GM23248 (cell line): Measurements from ENCODE around the gene SUMF1. TPM values are rescaled to one million over a fixed set of nuclear protein-coding genes. Genes with fewer than 3 reads are reported as not detected.
A peak's percentile ranks its signal among the peaks of the same experiment; 100 is the strongest.

Experiments
- DNase-seq: peaks from one replicate; pipeline ENCODE4 v3.0.0-alpha.2; 2015
- H2AFZ ChIP-seq: fragments of 200-600 bp; sonication (generic); 2 replicates; pipeline ENCODE4 v1.6.1; 2016; ENCODE audit warnings: antibody characterized with exemption
- H3F3A ChIP-seq: fragments of 200-600 bp; sonication (generic); 2 replicates; pipeline ENCODE4 v1.6.1; 2016; ENCODE audit warnings: mild to moderate bottlenecking, antibody characterized with exemption, mixed run types; ENCODE audit not compliant: insufficient read depth
- H3K27ac ChIP-seq: fragments of 200-600 bp; sonication (generic); 2 replicates; pipeline ENCODE4 v1.5.1; 2016; ENCODE audit warnings: mild to moderate bottlenecking
- H3K27me3 ChIP-seq: fragments of 200-600 bp; sonication (generic); replicated peaks from 2 replicates; pipeline ENCODE4 v1.6.1; 2016; ENCODE audit warnings: mild to moderate bottlenecking; ENCODE audit not compliant: insufficient read depth
- H3K36me3 ChIP-seq: fragments of 200-600 bp; sonication (generic); 2 replicates; pipeline ENCODE4 v1.6.1; 2016; ENCODE audit warnings: low read depth, mild to moderate bottlenecking
- H3K4me1 ChIP-seq: fragments of 200-600 bp; sonication (generic); 2 replicates; pipeline ENCODE4 v1.6.1; 2016; ENCODE audit warnings: mild to moderate bottlenecking; ENCODE audit not compliant: insufficient read depth
- H3K4me2 ChIP-seq: fragments of 200-600 bp; sonication (generic); one replicate; pipeline ENCODE4 v1.6.1; 2016; ENCODE audit warnings: mild to moderate bottlenecking; ENCODE audit not compliant: unreplicated experiment
- H3K4me3 ChIP-seq: fragments of 200-600 bp; sonication (generic); 2 replicates; pipeline ENCODE4 v1.5.1; 2016; ENCODE audit warnings: mild to moderate bottlenecking
- H3K79me2 ChIP-seq: fragments of 200-600 bp; sonication (generic); 2 replicates; pipeline ENCODE4 v1.6.1; 2016; ENCODE audit warnings: mild to moderate bottlenecking; ENCODE audit not compliant: insufficient read depth
- H3K9ac ChIP-seq: fragments of 200-600 bp; sonication (generic); 2 replicates; pipeline ENCODE4 v1.6.1; 2016; ENCODE audit warnings: mild to moderate bottlenecking
- H3K9me2 ChIP-seq: fragments of 200-600 bp; sonication (generic); 2 replicates; pipeline ENCODE4 v1.6.1; 2016; ENCODE audit warnings: mixed run types, mild to moderate bottlenecking, moderate library complexity; ENCODE audit not compliant: insufficient read depth
- H3K9me3 ChIP-seq: fragments of 200-600 bp; sonication (generic); one replicate; pipeline ENCODE4 v1.6.1; 2017; ENCODE audit warnings: low read depth
- H4K20me1 ChIP-seq: fragments of 200-600 bp; sonication (generic); 2 replicates; pipeline ENCODE4 v1.6.0; 2016; ENCODE audit not compliant: insufficient read depth
- EZH2 ChIP-seq: fragments of 200-600 bp; sonication (generic); IDR thresholded peaks from 2 replicates; pipeline ENCODE4 v1.6.1; 2018; ENCODE audit warnings: antibody characterized with exemption, mild to moderate bottlenecking; ENCODE audit not compliant: insufficient read depth, poor library complexity, severe bottlenecking
- EZH2phosphoT487 ChIP-seq: fragments of 200-600 bp; sonication (generic); IDR thresholded peaks from 2 replicates; pipeline ENCODE4 v1.6.1; 2018; ENCODE audit warnings: antibody characterized with exemption, moderate library complexity, mild to moderate bottlenecking, low read depth; ENCODE audit not compliant: insufficient read depth
- WGBS, 2 experiments: methylation state at CpG; one replicate each; pipeline ENCODE4 v1.1.6; 2015 to 2017; ENCODE audit warnings: low lambda C conversion rate in 2 of 2, low coverage in 1 of 2; ENCODE audit errors: missing lambda C conversion rate in 2 of 2; 5-methylcytosine and 5-hydroxymethylcytosine counted together
- in situ Hi-C: fragments of 300-500 bp; cut with MboI; formaldehyde crosslinking; loops from 2 replicates; pipeline ENCODE4 v1.15.0; 2020
- polyA plus RNA-seq: library from polyadenylated mRNA; unstranded; fragments of >200 nt; fragmentation: Nextera tagmentation; extraction: Ambion mirVana; gene quantifications from 2 replicates; pipeline ENCODE4 v1.2.1, GENCODE V29; 2016
- total RNA-seq: library from RNA; depleted of rRNA; stranded (reverse); fragments of >200 nt; shearing (Covaris generic); gene quantifications from 2 replicates; pipeline ENCODE4 v1.2.3, GENCODE V29; 2014

SUMF1 gene
- total and polyA plus RNA-seq, 2 experiments from 2014 or later = 55.3 to 88.1 TPM

DNA sequence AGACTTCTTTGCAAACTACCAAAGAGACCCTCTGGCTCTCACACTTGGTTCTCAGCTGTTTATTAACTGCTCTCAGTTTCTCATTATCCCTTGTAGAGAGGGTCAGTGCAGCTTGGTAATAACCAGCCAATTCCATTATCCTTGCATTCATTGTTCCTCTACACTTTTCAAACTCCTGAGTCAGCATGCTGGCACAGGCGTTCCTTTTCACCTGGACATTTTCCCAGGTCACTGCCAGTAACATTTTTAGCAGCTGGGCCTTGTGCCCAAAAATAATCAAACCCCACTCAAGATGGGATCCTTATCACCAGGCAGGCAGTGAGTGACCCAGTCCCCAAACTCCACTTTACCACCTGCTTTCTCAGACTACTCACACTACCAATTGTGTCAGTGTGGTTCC, 4.8 kb upstream of the SUMF1 start:
- H3K4me1 ChIP-seq = 0 out of 2 replicates have a peak, but pooled peaks cover 7% of the 10 kb centered on the region
- H3K9ac ChIP-seq = no peak overlapping the region
- H3K9me2 ChIP-seq = no peaks in the 10 kb centered on the region
- no peak overlapping the region for H3K4me2 ChIP-seq
- in situ Hi-C loops = no loop called here
- H4K20me1 ChIP-seq = no peaks in the 10 kb centered on the region
- no peaks in the 10 kb centered on the region for H3K9me3 ChIP-seq
- H3K36me3 ChIP-seq = no peaks in the 10 kb centered on the region
- no peaks in the 10 kb centered on the region for H3F3A ChIP-seq
- H3K79me2 ChIP-seq = no peaks in the 10 kb centered on the region
- H2AFZ ChIP-seq = no peak overlapping the region
- no peak for DNase-seq
- peaks cover 16% of the 10 kb centered on the region for H3K27me3 ChIP-seq
- no peak overlapping the region for H3K27ac ChIP-seq
- no peak for TF ChIP-seq EZH2
- TF ChIP-seq EZH2phosphoT487 = no peak
- no peak overlapping the region for H3K4me3 ChIP-seq
- WGBS, 2 experiments = 0 to 6% methylated on average over 1 of the region's 1 CpG

DNA sequence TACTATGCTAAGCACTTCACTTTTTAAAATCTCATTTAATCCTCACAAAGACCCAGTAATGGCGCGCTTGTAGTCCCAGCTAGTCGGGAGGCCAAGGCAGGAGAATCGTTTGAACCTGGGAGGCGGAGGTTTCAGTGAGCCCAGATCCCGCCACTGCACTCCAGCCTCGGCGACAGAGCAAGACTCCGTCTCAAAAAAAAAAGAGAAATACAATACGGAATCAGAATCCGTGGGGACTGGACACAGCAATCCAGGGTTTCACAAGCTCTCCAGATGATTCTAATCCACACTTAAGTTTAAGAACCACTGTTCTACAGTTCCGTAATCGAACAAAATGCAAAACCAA, 426 bp upstream of the SUMF1 start:
- H3K27ac ChIP-seq = 0 out of 2 replicates have a peak overlapping the region, but pooled peaks have one; percentile 55
- peak overlapping the region; percentile 99 for H3K4me2 ChIP-seq
- no peaks in the 10 kb centered on the region for H3K9me3 ChIP-seq
- TF ChIP-seq EZH2phosphoT487 (no peak), EZH2 (no peak)
- H4K20me1 ChIP-seq = no peaks in the 10 kb centered on the region
- peaks cover 4% of the 10 kb centered on the region; the same call in 1 of the 2 replicates for H3K27me3 ChIP-seq
- peaks cover 6% of the 10 kb centered on the region; the same call in 1 of the 2 replicates for H3K79me2 ChIP-seq
- 53 to 57% methylated on average over 12 to 13 of the region's 13 CpGs for WGBS, 2 experiments
- DNase-seq = no peak
- no peaks in the 10 kb centered on the region for H3K9me2 ChIP-seq
- peak overlapping the region; percentile 100 for H2AFZ ChIP-seq
- in situ Hi-C loops = no loop called here
- peak overlapping the region; percentile 95 for H3K9ac ChIP-seq
- no peaks in the 10 kb centered on the region for H3K36me3 ChIP-seq
- H3K4me1 ChIP-seq = no peaks in the 10 kb centered on the region
- peak overlapping the region; percentile 95 for H3K4me3 ChIP-seq
- H3F3A ChIP-seq = no peaks in the 10 kb centered on the region

DNA sequence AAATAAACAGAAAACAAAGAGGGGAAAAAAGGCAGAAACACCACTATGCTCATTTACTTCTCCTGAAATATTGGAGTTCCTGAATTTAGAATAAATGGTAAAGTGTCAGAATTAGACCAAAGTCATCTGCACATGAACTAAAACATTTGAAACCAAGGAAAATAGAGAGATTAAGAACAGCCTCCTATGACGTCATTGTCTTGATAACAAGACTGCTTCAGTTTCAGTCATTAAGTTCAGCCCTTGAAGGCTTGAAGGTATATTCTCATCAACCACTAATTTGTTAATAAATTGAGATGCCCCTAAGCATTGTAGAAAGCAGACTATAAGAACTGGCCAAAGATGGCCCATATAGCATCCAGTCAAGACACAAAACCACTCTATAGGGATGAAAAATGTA, 2.5 kb downstream of the SUMF1 start:
- H3F3A ChIP-seq = no peaks in the 10 kb centered on the region
- H3K4me1 ChIP-seq = no peaks in the 10 kb centered on the region
- no peak overlapping the region for H3K4me2 ChIP-seq
- in situ Hi-C loops = no loop called here
- peaks cover 6% of the 10 kb centered on the region; the same call in 1 of the 2 replicates for H3K79me2 ChIP-seq
- no peak for DNase-seq
- H2AFZ ChIP-seq = no peak overlapping the region
- no peaks in the 10 kb centered on the region for H3K9me3 ChIP-seq
- H3K9me2 ChIP-seq = no peaks in the 10 kb centered on the region
- TF ChIP-seq EZH2 (no peak), EZH2phosphoT487 (no peak)
- no peaks in the 10 kb centered on the region for H3K36me3 ChIP-seq
- H3K4me3 ChIP-seq = no peak overlapping the region
- 79 to 82% methylated on average over 1 of the region's 1 CpG for WGBS, 2 experiments
- no peak overlapping the region for H3K27ac ChIP-seq
- no peaks in the 10 kb centered on the region for H3K27me3 ChIP-seq
- H3K9ac ChIP-seq = no peak overlapping the region
- no peaks in the 10 kb centered on the region for H4K20me1 ChIP-seq

DNA sequence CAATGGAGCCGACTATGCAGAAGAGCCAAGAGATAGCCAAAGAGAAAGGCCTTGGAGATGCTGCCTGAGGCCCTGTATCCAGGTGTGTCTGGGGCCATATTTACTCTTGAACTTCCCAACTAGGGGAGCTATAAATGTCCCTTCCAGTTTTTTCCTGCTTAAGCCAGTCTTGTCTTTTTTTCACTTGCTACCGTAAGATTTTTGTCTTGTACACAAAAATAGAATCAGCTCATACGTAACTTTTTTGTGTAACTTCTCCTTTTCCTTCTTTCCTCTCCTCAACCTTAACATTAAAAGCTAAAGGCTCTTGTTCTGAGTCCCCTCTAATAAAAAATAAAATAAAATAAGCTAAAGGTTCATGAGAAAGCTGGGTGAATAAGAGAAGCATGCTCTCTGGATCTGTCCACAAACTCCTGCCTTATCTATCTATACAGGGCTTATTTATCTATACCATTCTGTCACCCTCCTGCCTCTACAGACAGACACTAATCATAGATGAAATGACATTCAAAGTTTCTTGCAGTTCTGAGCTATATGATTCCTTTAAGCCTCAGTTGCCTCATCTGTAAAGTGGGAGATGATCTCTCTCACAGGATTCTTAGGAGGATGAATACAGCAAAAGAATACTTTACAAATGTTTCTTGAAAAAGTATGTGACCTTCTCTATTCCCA, 4.6 kb downstream of the SUMF1 start:
- no peaks in the 10 kb centered on the region for H4K20me1 ChIP-seq
- H2AFZ ChIP-seq = no peak overlapping the region
- H3K9me3 ChIP-seq = no peaks in the 10 kb centered on the region
- no peak overlapping the region for H3K4me3 ChIP-seq
- TF ChIP-seq EZH2 (no peak), EZH2phosphoT487 (no peak)
- H3K27me3 ChIP-seq = no peaks in the 10 kb centered on the region
- in situ Hi-C loops = no loop called here
- no peak overlapping the region for H3K4me2 ChIP-seq
- H3F3A ChIP-seq = no peaks in the 10 kb centered on the region
- H3K9ac ChIP-seq = no peak overlapping the region
- 96 to 98% methylated on average over 3 of the region's 3 CpGs for WGBS, 2 experiments
- H3K79me2 ChIP-seq = peaks cover 6% of the 10 kb centered on the region; the same call in 1 of the 2 replicates
- H3K36me3 ChIP-seq = no peaks in the 10 kb centered on the region
- no peak for DNase-seq
- no peaks in the 10 kb centered on the region for H3K9me2 ChIP-seq
- no peak overlapping the region for H3K27ac ChIP-seq
- no peaks in the 10 kb centered on the region for H3K4me1 ChIP-seq
